HuH-7.5 (cell line): ENCODE measurements around the gene PTGS1.
"Not testable (repeated sequence)": the region's sequence is repeated elsewhere in the genome, so short reads cannot be mapped to it uniquely, and the experiment has no call there.

Experiments used
- DNase-seq: peaks from one replicate; pipeline ENCODE4 v3.0.0; 2011; ENCODE audit warnings: low spot score

The PTGS1 gene

GRCh38 chr9:122347348-122348287 lies 23.2 kb upstream of the PTGS1 start:
- DNase-seq: peak; percentile 45

DNA sequence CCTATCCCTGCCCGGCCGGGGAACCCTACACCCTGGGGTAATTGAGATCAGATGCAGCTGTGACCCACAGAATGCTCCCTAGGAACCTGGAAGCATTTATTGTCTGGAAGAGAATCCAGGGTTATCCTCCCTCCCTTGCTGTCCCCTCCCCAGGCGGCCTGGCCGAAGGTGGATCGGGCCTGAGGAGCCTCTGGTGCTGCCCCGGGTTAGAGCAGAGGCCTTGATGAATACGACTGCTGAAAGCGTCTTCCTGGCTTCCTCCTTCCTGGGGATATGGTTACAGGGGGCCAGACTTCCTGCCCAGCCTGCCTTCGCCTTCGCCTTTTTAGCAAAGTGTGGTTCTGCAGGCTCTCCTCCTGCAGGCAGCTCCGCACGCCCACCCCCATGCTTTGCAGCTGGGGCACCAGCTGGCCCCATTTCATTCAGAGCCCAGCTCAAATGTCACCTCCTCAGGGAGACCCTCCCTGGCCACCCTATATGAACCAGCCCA lies 22.5 kb upstream of the PTGS1 start:
- no peak for DNase-seq

DNA sequence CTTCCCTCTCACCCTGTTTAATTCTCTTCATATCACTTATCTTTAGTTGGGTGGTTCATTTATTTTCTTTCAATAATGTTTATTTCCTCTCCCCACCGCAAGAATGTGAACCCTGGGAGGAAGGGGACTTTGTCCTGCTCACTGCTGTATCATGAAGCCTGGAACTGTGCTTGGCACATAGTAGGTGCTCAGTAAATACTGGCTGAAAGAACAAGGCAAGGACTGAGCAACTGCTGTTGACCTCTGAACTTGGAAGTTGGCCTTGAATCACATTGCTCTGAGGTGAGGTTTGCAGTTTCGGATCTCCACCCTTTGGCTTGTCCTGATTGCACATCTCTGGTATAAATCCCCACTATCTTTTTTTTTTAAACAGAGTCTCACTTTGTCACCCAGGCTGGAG lies 22.0 kb upstream of the PTGS1 start:
- no peak for DNase-seq

DNA sequence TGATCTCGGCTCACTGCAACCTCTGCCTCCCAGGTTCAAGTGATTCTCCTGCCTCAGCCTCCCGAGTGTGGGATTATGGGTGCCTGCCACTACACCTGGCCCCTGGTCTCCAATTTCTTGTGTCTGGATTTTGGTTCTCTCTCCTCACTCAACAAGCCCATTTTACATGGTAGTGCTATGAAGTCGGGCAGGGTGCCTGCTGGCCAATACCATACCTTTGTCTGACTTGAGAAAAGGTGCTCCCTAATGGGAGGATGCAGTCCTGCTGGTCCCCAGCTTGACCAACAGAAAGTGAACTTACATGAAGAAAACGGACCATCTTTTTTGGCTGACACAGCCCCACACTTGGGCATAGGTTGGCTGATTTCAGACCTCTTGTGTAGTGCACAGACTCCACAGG lies 21.6 kb upstream of the PTGS1 start:
- no peak for DNase-seq

DNA sequence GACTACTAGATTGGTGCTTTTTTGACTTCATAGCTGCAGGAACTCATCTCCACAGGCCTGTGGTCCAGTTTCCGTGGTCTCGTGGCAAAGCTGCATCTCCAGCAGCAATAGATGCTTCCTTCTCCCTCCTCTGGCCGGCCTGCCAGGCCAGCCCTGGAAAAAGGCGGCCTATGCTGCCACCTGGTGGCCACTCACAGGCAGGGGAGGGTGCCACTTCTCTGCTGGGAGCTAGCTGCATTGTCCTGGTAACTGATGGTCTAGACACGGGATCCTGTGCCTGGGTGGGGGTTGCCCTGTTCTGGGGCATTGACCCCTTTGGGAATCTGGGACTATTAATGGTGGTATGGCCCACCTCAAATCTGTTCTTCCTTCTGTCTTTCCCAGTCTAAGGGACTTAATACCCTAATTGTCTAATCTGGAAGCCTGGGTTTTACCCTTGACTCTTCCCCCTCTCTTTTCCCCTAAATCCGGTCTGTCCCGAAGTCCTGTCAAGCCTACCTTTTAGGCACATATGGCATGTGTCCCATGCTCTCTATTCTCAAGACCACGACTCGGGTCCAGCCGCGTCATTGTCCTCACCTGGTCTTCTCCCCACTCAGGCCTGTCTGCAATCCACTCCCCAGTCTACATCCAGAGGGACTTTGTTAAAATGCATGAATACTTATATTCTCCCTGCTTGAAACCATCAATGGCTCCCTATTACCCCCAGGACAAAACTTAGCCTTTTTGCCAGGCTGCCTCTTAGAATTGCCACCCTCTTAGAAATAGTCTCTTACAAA lies 20.1 kb upstream of the PTGS1 start:
- peak; percentile 84 for DNase-seq

DNA sequence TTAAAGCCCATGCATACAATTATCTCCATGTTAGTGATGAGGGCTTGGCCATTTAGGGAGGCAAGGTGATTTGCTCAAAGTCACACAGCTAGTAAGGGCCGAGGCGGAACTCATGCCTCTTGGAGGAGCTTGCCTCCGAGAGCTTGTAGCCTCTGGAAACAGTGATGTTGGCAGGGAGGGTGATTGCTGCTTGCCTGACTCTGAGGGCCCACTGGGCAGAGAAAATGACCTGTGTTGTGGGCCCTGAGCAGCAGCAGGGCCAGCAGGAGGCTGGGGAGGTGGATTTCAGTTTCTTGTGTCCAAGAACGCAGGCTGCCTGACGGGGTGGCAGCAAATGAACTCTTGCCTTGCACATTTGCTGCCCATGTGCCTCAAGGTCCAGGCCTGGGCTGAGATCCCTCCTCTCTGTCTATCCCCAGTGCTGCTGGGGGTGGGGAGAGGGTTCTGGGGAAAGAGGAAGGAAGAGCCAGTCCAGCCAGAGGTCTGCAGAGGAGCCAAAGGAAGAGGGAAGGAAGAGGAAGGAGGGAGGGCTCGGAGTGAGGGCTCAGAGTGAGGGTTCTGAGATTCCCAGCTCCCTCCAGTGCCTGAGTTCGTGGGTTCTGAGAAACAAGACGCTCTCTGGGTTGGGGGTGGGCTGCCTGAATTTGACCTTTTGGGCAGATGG lies 16.2 kb upstream of the PTGS1 start:
- no peak for DNase-seq

- no peak for DNase-seq
Measured at GRCh38 chr9:122355336-122355875, 15.4 kb upstream of the PTGS1 start.

DNA sequence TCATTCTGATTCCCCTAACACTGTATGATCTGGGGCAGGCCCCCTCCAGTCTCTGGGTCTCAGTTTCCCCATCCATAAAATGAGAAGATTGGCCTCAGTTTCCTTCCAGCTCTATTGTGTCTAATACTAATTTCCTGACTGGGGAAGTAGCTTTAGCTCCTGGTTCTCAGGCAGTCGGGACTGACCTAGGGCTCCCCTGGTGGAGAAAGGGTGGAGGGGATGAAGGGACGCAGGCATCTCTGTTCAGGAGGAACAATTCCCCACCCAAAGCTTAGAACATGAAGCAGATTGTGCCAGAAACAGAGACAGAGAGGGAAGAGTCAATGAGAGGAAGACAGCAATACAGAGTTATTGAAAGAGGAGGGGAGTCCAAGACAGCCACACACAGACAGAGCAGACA lies 14.2 kb upstream of the PTGS1 start:
- DNase-seq: no peak

DNA sequence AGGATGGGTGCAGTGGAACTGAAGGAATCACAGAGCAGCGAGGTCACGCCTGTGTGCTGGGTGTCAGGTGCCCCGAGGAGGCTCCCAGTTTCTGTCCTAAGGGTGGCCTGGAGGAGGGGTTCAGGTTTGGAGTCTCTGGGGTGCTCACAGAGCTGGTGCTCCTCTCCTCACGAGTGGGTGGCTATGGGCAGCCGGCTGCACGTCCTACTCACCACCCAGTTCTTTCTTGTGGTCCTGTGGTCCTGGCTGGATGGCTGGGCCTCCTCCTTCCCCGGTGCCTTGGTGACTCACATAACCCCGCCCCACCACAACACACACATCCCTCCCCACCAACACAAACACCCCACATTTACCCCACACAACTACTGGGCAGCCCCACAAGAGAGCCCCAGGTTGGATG lies 9.9 kb upstream of the PTGS1 start:
- no peak for DNase-seq

GRCh38 chr9:122363131-122363530 lies 7.7 kb upstream of the PTGS1 start:
- not testable (repeated sequence) for DNase-seq

DNA sequence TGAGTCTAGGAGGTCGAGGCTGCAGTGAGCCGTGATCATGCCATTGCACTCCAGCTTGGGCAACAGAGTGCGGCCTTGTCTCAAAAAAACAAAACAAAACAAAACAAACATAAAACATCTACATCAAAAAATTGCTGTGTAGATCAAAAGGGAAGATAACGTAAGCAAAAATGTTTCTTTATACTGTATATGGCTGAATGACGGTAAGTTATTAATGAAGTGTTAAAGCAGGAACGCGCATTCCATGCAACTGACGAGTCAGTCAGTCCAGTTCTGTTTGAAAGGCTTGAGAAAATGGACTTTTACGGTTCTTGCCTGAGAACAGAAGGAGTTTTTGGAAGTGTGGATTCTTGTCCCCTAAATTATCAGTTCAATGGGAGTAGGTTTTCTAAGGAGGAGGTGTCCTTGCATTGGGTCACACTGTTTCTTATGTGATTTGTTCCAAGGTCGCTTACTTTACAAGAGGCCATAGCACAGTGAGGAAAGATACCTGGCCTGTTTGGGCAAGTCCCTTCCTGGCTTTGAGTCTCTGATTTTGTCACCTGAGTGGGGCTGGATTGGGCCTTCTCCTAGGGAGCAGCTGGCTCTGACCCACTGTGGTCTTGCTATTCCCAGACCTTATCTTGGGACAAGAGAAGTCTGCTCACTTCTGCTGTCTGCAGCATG lies 6.6 kb upstream of the PTGS1 start:
- DNase-seq: no peak

- no peak for DNase-seq
Measured at GRCh38 chr9:122364783-122365150, 6.1 kb upstream of the PTGS1 start.

GRCh38 chr9:122366074-122366660 lies 4.7 kb upstream of the PTGS1 start:
- no peak for DNase-seq

- DNase-seq: no peak
Measured at GRCh38 chr9:122367065-122367464, 3.8 kb upstream of the PTGS1 start.

GRCh38 chr9:122367774-122368460 lies 2.9 kb upstream of the PTGS1 start:
- no peak for DNase-seq

- DNase-seq: no peak
Measured at GRCh38 chr9:122368642-122369041, 2.2 kb upstream of the PTGS1 start.

GRCh38 chr9:122370303-122370702 lies 521 bp upstream of the PTGS1 start:
- no peak for DNase-seq

GRCh38 chr9:122371846-122372245 lies 1.0 kb downstream of the PTGS1 start:
- DNase-seq: no peak

DNA sequence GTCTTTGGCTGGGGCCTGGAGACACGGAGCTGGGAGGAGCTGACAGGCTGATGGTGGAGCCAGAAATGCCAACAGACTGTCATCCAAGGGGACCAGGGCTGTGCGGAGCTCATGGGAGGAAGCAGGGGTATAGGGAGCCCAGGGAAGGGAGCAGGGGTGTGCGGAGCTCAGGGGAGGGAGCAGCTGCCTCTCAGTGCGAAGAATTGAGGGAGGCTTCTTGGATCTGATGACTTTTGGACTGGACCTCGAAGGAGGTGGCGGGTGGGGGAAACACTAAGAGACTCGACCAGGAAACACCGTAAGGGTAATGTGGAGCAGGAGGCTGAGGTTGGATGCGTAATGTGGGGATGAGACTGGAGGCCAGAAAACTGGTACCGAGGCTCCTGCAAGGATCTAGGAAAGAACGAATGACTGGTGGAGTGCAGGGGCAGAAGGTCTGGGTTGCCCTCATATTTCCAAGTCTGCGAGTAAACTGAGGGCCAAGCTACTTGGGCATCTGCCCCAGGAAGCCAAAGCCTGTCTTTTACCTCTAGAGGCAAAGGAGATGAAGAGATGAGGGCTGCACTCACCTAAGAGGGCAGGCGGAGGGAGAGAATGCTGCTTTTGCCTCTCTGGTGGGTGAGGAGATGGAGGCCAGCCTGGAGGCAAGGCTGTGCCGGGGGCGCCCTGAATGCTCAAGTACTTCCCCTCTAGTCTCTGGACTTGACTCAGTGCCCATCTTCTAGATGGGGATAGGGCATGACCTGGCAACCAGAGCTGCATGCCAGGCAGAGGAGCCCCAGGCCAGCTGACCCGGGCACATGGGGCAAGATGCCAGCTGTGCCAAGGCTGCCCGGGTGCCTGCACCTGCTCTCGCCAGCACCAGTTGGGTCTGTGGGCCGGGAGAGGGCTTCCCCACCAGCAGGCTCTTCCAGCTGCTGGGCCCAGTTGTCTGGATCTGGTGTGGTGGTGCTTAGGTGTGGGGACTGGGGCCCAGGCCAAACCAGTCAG lies 2.3 kb downstream of the PTGS1 start:
- DNase-seq: no peak
